Hepatocyte (in vitro differentiated cells): Measurements from ENCODE around the gene SNRPB. TPM values are rescaled to one million over a fixed set of nuclear protein-coding genes. Genes with fewer than 3 reads are reported as not detected.

Experiments used
- DNase-seq: peaks from one replicate; pipeline ENCODE4 v3.0.0-alpha.2; 2016; ENCODE audit warnings: low spot score
- H2AFZ ChIP-seq: fragments of 200-600 bp; sonication (generic); 2 replicates; pipeline ENCODE4 v1.6.0; 2016; ENCODE audit warnings: antibody characterized with exemption, mild to moderate bottlenecking
- H3K27ac ChIP-seq: fragments of 200-600 bp; sonication (generic); 2 replicates; pipeline ENCODE4 v1.5.1; 2016; ENCODE audit warnings: mild to moderate bottlenecking
- H3K27me3 ChIP-seq: fragments of 200-600 bp; sonication (generic); 2 replicates; pipeline ENCODE4 v1.6.1; 2016
- H3K36me3 ChIP-seq: fragments of 200-600 bp; sonication (generic); replicated peaks from 2 replicates; pipeline ENCODE4 v1.5.1; 2016; ENCODE audit warnings: low read depth; ENCODE audit not compliant: insufficient read depth
- H3K4me1 ChIP-seq: fragments of 200-600 bp; sonication (generic); 2 replicates; pipeline ENCODE4 v1.5.1; 2016; ENCODE audit warnings: mild to moderate bottlenecking, moderate library complexity; ENCODE audit not compliant: insufficient read depth
- H3K4me2 ChIP-seq: fragments of 200-600 bp; sonication (generic); 2 replicates; pipeline ENCODE4 v1.6.0; 2016
- H3K4me3 ChIP-seq: fragments of 200-600 bp; sonication (generic); 2 replicates; pipeline ENCODE4 v1.5.1; 2016; ENCODE audit warnings: mild to moderate bottlenecking
- H3K79me2 ChIP-seq: fragments of 200-600 bp; sonication (generic); 2 replicates; pipeline ENCODE4 v1.6.0; 2017; ENCODE audit warnings: mild to moderate bottlenecking
- H3K9me2 ChIP-seq: fragments of 200-600 bp; sonication (generic); replicated peaks from 2 replicates; pipeline ENCODE4 v1.6.0; 2017; ENCODE audit warnings: mild to moderate bottlenecking; ENCODE audit not compliant: insufficient read depth
- H3K9me3 ChIP-seq: fragments of 200-600 bp; sonication (generic); 2 replicates; pipeline ENCODE4 v1.5.1; 2016; ENCODE audit warnings: low read depth, mild to moderate bottlenecking
- H4K20me1 ChIP-seq: fragments of 200-600 bp; sonication (generic); 2 replicates; pipeline ENCODE4 v1.6.0; 2016; ENCODE audit warnings: mild to moderate bottlenecking; ENCODE audit not compliant: insufficient read depth, poor library complexity, severe bottlenecking
- EZH2 ChIP-seq: fragments of 200-600 bp; sonication (generic); IDR thresholded peaks from 2 replicates; pipeline ENCODE4 v1.6.1; 2016; ENCODE audit warnings: antibody characterized with exemption, mild to moderate bottlenecking, borderline replicate concordance
- EZH2phosphoT487 ChIP-seq: fragments of 200-600 bp; sonication (generic); IDR thresholded peaks from one replicate; pipeline ENCODE4 v1.6.1; 2018; ENCODE audit warnings: antibody characterized with exemption, mild to moderate bottlenecking, low read depth, moderate library complexity; ENCODE audit not compliant: unreplicated experiment, severe bottlenecking
- WGBS: methylation state at CpG from one replicate; pipeline ENCODE4 v1.1.6; 2016; ENCODE audit warnings: low lambda C conversion rate; ENCODE audit errors: missing lambda C conversion rate; 5-methylcytosine and 5-hydroxymethylcytosine counted together
- polyA plus RNA-seq: library from polyadenylated mRNA; unstranded; fragments of >200 nt; fragmentation: Nextera tagmentation; extraction: Ambion mirVana; gene quantifications from 2 replicates; pipeline ENCODE4 v1.2.1, GENCODE V29; 2016
- total RNA-seq: library from RNA; depleted of rRNA; stranded (reverse); fragments of >200 nt; gene quantifications from 2 replicates; pipeline ENCODE4 v1.2.3, GENCODE V29; 2014
- TF ChIP-seq, protein P1 (sequence below): fragments of 200-600 bp; sonication (generic); IDR thresholded peaks from 2 replicates; pipeline ENCODE4 v1.5.1; 2016; ENCODE audit warnings: antibody characterized with exemption, mild to moderate bottlenecking; ENCODE audit not compliant: poor library complexity

The SNRPB gene
- total and polyA plus RNA-seq, 2 experiments from 2014 or later = 201 to 219 TPM

DNA sequence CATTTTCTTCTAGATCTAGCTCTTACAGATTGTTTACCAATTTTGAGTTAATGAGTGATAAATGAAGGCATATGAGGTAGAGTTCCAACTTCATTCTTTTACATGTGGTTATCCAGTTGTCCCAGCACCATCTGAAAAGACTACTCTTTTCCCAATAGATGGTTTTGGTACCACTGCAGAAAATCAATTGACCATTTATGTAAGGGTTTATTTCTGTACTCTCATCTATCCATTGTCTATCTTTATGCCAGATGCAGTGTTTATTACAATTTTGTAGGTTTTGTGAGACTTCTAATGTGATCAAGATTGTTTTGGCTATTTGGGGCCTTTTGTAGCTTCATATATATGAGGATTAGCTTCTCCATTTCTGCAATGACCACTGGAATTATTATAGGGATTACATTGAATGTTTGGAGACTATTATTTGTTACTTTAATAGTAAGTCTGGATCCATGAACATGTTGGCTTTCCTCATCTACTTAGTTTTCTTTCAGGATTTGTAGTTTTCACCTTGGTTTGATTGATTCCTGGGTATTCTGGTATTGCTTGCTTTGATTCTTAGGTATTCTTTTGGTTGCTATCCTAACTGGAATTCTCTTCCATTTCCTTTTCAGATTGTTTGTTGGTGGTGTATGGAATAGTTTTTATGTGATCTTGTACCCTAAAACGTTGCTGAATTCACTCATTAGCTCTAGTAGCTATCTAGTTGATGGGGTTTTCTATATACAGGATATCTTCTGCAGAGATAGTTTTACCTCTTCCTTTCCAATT, 10.4 kb downstream of the SNRPB start:
- Histone ChIP-seq H3K4me2 (no peak overlapping the region), H3K36me3 (no peaks in the 10 kb centered on the region), H2AFZ (no peak overlapping the region), H3K27me3 (no peaks in the 10 kb centered on the region), H4K20me1 (peaks cover 6% of the 10 kb centered on the region), H3K79me2 (no peaks in the 10 kb centered on the region), H3K4me1 (no peaks in the 10 kb centered on the region), H3K9me2 (no peaks in the 10 kb centered on the region), H3K9me3 (no peaks in the 10 kb centered on the region), H3K27ac (no peak overlapping the region), H3K4me3 (no peak overlapping the region)
- 96% methylated on average over 1 of the region's 1 CpG for WGBS
- TF ChIP-seq, protein P1, sequence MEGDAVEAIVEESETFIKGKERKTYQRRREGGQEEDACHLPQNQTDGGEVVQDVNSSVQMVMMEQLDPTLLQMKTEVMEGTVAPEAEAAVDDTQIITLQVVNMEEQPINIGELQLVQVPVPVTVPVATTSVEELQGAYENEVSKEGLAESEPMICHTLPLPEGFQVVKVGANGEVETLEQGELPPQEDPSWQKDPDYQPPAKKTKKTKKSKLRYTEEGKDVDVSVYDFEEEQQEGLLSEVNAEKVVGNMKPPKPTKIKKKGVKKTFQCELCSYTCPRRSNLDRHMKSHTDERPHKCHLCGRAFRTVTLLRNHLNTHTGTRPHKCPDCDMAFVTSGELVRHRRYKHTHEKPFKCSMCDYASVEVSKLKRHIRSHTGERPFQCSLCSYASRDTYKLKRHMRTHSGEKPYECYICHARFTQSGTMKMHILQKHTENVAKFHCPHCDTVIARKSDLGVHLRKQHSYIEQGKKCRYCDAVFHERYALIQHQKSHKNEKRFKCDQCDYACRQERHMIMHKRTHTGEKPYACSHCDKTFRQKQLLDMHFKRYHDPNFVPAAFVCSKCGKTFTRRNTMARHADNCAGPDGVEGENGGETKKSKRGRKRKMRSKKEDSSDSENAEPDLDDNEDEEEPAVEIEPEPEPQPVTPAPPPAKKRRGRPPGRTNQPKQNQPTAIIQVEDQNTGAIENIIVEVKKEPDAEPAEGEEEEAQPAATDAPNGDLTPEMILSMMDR = no peak
- no peak for TF ChIP-seq EZH2phosphoT487
- no peak for TF ChIP-seq EZH2
- DNase-seq = no peak

- Histone ChIP-seq H3K4me3 (no peak overlapping the region), H3K27ac (no peak overlapping the region), H3K9me3 (no peaks in the 10 kb centered on the region), H3K36me3 (no peaks in the 10 kb centered on the region), H3K27me3 (no peaks in the 10 kb centered on the region), H3K9me2 (no peaks in the 10 kb centered on the region), H4K20me1 (peaks cover 3% of the 10 kb centered on the region), H3K4me1 (no peaks in the 10 kb centered on the region), H3K4me2 (no peak overlapping the region), H3K79me2 (no peaks in the 10 kb centered on the region), H2AFZ (no peak overlapping the region)
- no peak for DNase-seq
- WGBS = 92% methylated on average over 3 of the region's 3 CpGs
- TF ChIP-seq EZH2phosphoT487 (no peak), EZH2 (no peak)
- TF ChIP-seq, protein P1 = no peak
Observed at GRCh38 chr20:2458919-2459499, 11.6 kb downstream of the SNRPB start.

- Histone ChIP-seq H3K9me3 (no peaks in the 10 kb centered on the region), H3K4me3 (no peak overlapping the region), H3K27me3 (no peaks in the 10 kb centered on the region), H3K9me2 (no peaks in the 10 kb centered on the region), H3K4me1 (no peaks in the 10 kb centered on the region), H3K36me3 (no peaks in the 10 kb centered on the region), H3K79me2 (no peaks in the 10 kb centered on the region), H3K4me2 (no peak overlapping the region), H3K27ac (no peak overlapping the region), H2AFZ (no peak overlapping the region), H4K20me1 (no peaks in the 10 kb centered on the region)
- TF ChIP-seq EZH2 (no peak), EZH2phosphoT487 (no peak)
- TF ChIP-seq, protein P1 = no peak
- WGBS = 92% methylated on average over 2 of the region's 2 CpGs
- DNase-seq = no peak
Observed at GRCh38 chr20:2455771-2456497, 14.7 kb downstream of the SNRPB start.
